HepG2 (cell line): ENCODE data around the gene TRMT10C. TPM values are rescaled to one million over a fixed set of nuclear protein-coding genes. Genes with fewer than 3 reads are reported as not detected.
A peak's percentile ranks its signal among the peaks of the same experiment; 100 is the strongest.

Experiments used
- ATM ChIP-seq: fragments of 450-650 bp; IDR thresholded peaks from 2 replicates; pipeline ENCODE4 v1.7.1; 2017; ENCODE audit warnings: mild to moderate bottlenecking, borderline replicate concordance
- GATAD2A ChIP-seq: IDR thresholded peaks from 2 replicates; pipeline ENCODE4 v1.6.1; 2016
- GLMP ChIP-seq: sonication (generic); formaldehyde crosslinking; IDR thresholded peaks from 2 replicates; pipeline ENCODE4 v1.9.0; 2021; ENCODE audit warnings: missing genetic modification reagents, mild to moderate bottlenecking, borderline replicate concordance
- GMEB1 ChIP-seq: sonication (generic); formaldehyde crosslinking; IDR thresholded peaks from 2 replicates; pipeline ENCODE4 v1.5.1; 2020; ENCODE audit warnings: missing genetic modification reagents, mild to moderate bottlenecking, borderline replicate concordance
- HNF1A ChIP-seq, 2 experiments: sonication (generic) in 1 of 2; formaldehyde crosslinking in 1 of 2; IDR thresholded peaks; 2 replicates each; pipeline versions ENCODE4 v1.4.0 to v1.6.1; 2016 to 2020; ENCODE audit warnings: borderline replicate concordance in 1 of 2, low read depth in 1 of 2, mild to moderate bottlenecking in 1 of 2, missing genetic modification reagents in 1 of 2
- MEIS1 ChIP-seq: sonication (generic); formaldehyde crosslinking; IDR thresholded peaks from 2 replicates; pipeline ENCODE4 v1.9.0; 2021; ENCODE audit warnings: mild to moderate bottlenecking, missing genetic modification reagents, moderate library complexity, borderline replicate concordance
- MNT ChIP-seq: fragments of 450-650 bp; IDR thresholded peaks from 2 replicates; pipeline ENCODE4 v1.6.1; 2016
- NR2F2 ChIP-seq: IDR thresholded peaks from 2 replicates; pipeline ENCODE4 v1.6.1; 2012; ENCODE audit warnings: low read depth, inconsistent platforms, borderline replicate concordance
- PREB ChIP-seq: sonication (generic); formaldehyde crosslinking; IDR thresholded peaks from 2 replicates; pipeline ENCODE4 v1.4.0; 2020; ENCODE audit warnings: missing genetic modification reagents
- REL ChIP-seq: sonication (generic); formaldehyde crosslinking; conservative IDR thresholded peaks from 2 replicates; pipeline ENCODE4 v1.8.0; 2022; ENCODE audit warnings: mild to moderate bottlenecking, missing genetic modification reagents, moderate library complexity
- RFXANK ChIP-seq: IDR thresholded peaks from 2 replicates; pipeline ENCODE4 v1.6.1; 2016
- SMARCC2 ChIP-seq: fragments of 450-650 bp; IDR thresholded peaks from 2 replicates; pipeline ENCODE4 v1.6.1; 2017; ENCODE audit warnings: antibody characterized with exemption, mild to moderate bottlenecking
- SPEN ChIP-seq: sonication (generic); formaldehyde crosslinking; IDR thresholded peaks from 2 replicates; pipeline ENCODE4 v1.5.1; 2020; ENCODE audit warnings: low read depth, mild to moderate bottlenecking, missing genetic modification reagents
- TFDP2 ChIP-seq: sonication (generic); formaldehyde crosslinking; IDR thresholded peaks from 2 replicates; pipeline ENCODE4 v1.4.0; 2020; ENCODE audit warnings: missing genetic modification reagents
- ZMAT3 ChIP-seq: sonication (generic); formaldehyde crosslinking; conservative IDR thresholded peaks from 2 replicates; pipeline ENCODE4 v1.7.0; 2021; ENCODE audit warnings: missing genetic modification reagents
- ZNF740 ChIP-seq: sonication (generic); formaldehyde crosslinking; IDR thresholded peaks from 2 replicates; pipeline ENCODE4 v1.4.0; 2020; ENCODE audit warnings: missing genetic modification reagents
- polyA plus RNA-seq, 8 experiments: library from polyadenylated mRNA; depleted of rRNA in 3 of 8; stranded (reverse) in 7 of 8; unstranded in 1 of 8; fragments of >200 nt; fragmentation: Illumina TruSeq in 4 of 8; extraction: Trizol in 4 of 8; gene quantifications; 2 replicates each; pipeline versions ENCODE4 v1.2.1 to v1.2.3, GENCODE V29; 2011 to 2016; ENCODE audit warnings: low read depth in 4 of 8, missing spikeins in 1 of 8, mixed read lengths in 1 of 8; ENCODE audit not compliant: insufficient read depth in 1 of 8
- total RNA-seq, 5 experiments: library from RNA; depleted of rRNA; stranded (reverse); fragments of >200 nt; fragmentation: Illumina TruSeq; extraction: Trizol; gene quantifications; 2 replicates each; pipeline ENCODE4 v1.2.3, GENCODE V29; 2016; ENCODE audit warnings: low read depth in 1 of 5

The TRMT10C gene
- total and polyA plus RNA-seq, 2 of the 13 experiments (the other 11 are each of a cell fraction or from before 2014, with no cell fraction given): 10.8 to 39.2 TPM

GRCh38 chr3:101573449-101574387 is 12.1 kb downstream of the TRMT10C start, which contains the start of gene PCNP (continued):
- TF ChIP-seq GLMP (no peak), ZMAT3 (peak; percentile 75; the same call in 1 of the 2 replicates), ATM (no peak), REL (no peak), MNT (peak; percentile 55), GMEB1 (CRISPR knock-in tag) (peak; percentile 86; the same call in 1 of the 2 replicates), SMARCC2 (no peak), TFDP2 (CRISPR knock-in tag) (peak; percentile 72), RFXANK (CRISPR knock-in tag) (no peak), HNF1A (IDR thresholded peaks at IDR 0.05; ENCODE audit: low read depth) (no peak), HNF1A (CRISPR knock-in tag; IDR thresholded peaks at IDR 0.05; ENCODE audit: borderline replicate concordance) (no peak), MEIS1 (CRISPR knock-in tag) (no peak), SPEN (peak; percentile 97), ZNF740 (no peak), PREB (CRISPR knock-in tag) (no peak), NR2F2 (no peak; the same call in 1 of the 2 replicates), GATAD2A (CRISPR knock-in tag) (no peak; the same call in none of the 2 replicates)
